Neural cell (in vitro differentiated cells): ENCODE measurements around the gene RSPH9.

Experiments
- CTCF ChIP-seq: fragments of 450-650 bp; IDR thresholded peaks from 2 replicates; pipeline ENCODE4 v1.5.1; 2014; ENCODE audit warnings: antibody characterized with exemption, mild to moderate bottlenecking, moderate library complexity; ENCODE audit not compliant: poor library complexity, severe bottlenecking
- EZH2 ChIP-seq: fragments of 200-600, 300-800 bp; shearing (Covaris generic), sonication (generic); IDR thresholded peaks from 2 replicates; pipeline ENCODE4 v1.6.1; 2014; ENCODE audit warnings: antibody characterized with exemption, low read length, borderline replicate concordance, mild to moderate bottlenecking; ENCODE audit not compliant: insufficient read depth, poor library complexity, severe bottlenecking
- TAF1 ChIP-seq: IDR thresholded peaks from 2 replicates; pipeline ENCODE4 v1.6.1; 2012; ENCODE audit warnings: low read depth

DNA sequence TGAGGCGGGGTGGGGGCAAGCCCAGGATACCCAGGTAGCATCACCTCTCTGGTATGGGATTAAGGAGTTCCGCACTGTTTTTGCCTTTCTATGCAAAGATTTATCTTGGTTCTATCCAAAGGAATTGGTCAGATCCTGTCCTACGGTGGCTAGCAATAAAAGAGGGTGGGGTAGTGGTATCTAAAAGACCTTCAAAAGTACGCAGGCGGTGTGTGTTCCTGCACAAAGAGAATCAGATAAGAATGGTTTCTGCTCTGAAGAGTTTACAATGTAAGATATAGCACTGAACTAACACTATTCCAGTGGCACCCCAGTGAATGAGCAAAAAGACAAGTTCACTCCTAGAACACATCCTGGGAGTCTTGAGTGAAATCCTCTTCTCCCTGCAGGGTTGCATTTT lies 36.5 kb downstream of the RSPH9 start:
- TF ChIP-seq EZH2 = no peak
- TF ChIP-seq CTCF = no peak
- TF ChIP-seq TAF1 = no peak
